Nephron (organoid): ENCODE results near the gene ZNF311.
"Not testable (repeated sequence)": the region's sequence is repeated elsewhere in the genome, so short reads cannot be mapped to it uniquely, and the experiment has no call there.

Source experiments
- H3K27ac Mint-ChIP-seq, 3 experiments: 2 replicates each; pipeline ENCODE4 v1.8.0; 2020; ENCODE audit warnings: mixed read lengths in 3 of 3, mild to moderate bottlenecking in 2 of 3, moderate library complexity in 1 of 3
- H3K27me3 Mint-ChIP-seq: 2 replicates; pipeline ENCODE4 v1.8.0; 2021; ENCODE audit warnings: low read depth, mild to moderate bottlenecking, moderate library complexity, mixed read lengths
- H3K36me3 Mint-ChIP-seq: 2 replicates; pipeline ENCODE4 v1.8.0; 2020; ENCODE audit warnings: low read depth, mixed read lengths
- H3K4me1 Mint-ChIP-seq: 2 replicates; pipeline ENCODE4 v1.8.0; 2020; ENCODE audit warnings: mixed read lengths
- H3K4me3 Mint-ChIP-seq, 3 experiments: 2 replicates each; pipeline ENCODE4 v1.8.0; 2020; ENCODE audit warnings: mild to moderate bottlenecking in 3 of 3, mixed read lengths in 3 of 3, moderate library complexity in 2 of 3
- H3K9me3 Mint-ChIP-seq: 2 replicates; pipeline ENCODE4 v1.8.0; 2020; ENCODE audit warnings: mixed read lengths
- TF ChIP-seq, protein P1 (sequence below), 3 experiments: fragments of 200-600 bp; sonication (generic); IDR thresholded peaks; one replicate each; pipeline ENCODE4 v1.5.0; 2021; ENCODE audit warnings: antibody characterized with exemption in 3 of 3; ENCODE audit not compliant: unreplicated experiment in 3 of 3

The ZNF311 gene

DNA sequence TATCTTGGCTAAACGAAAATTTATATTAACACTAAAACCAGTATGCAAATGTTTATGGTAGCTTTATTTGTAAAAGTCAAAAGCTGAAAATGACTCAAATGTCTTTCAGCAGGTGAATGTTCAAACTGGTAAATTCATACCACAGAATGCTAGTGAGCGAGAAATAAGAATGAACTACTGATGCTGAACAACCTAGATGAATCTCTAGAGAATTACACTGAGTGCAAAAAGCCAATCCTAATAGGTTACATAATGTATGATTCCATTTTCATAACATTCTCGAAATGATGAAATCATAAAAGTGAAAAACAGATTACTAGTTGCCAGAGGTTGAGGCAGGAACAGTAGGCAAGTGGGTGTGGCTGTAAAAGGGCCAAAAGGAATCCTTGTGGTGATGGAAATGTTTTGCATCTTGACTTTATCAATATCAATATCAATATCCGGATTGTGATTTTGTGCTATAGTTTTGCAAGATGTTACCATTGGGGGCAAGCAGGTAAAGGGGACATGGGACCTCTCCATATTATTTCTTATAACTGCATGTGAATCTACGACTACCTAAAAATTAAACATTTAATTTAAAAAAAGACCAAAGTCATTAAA, 26.1 kb downstream of the ZNF311 start:
- H3K27ac Mint-ChIP-seq = no peak overlapping the region
- peaks cover 14% of the 10 kb centered on the region for H3K4me1 Mint-ChIP-seq
- H3K9me3 Mint-ChIP-seq = no peaks in the 10 kb centered on the region
- peak overlapping the region; percentile 66 to 94 (median 84) for H3K4me3 Mint-ChIP-seq
- TF ChIP-seq, protein P1, sequence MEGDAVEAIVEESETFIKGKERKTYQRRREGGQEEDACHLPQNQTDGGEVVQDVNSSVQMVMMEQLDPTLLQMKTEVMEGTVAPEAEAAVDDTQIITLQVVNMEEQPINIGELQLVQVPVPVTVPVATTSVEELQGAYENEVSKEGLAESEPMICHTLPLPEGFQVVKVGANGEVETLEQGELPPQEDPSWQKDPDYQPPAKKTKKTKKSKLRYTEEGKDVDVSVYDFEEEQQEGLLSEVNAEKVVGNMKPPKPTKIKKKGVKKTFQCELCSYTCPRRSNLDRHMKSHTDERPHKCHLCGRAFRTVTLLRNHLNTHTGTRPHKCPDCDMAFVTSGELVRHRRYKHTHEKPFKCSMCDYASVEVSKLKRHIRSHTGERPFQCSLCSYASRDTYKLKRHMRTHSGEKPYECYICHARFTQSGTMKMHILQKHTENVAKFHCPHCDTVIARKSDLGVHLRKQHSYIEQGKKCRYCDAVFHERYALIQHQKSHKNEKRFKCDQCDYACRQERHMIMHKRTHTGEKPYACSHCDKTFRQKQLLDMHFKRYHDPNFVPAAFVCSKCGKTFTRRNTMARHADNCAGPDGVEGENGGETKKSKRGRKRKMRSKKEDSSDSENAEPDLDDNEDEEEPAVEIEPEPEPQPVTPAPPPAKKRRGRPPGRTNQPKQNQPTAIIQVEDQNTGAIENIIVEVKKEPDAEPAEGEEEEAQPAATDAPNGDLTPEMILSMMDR (IDR thresholded peaks at IDR 0.05; ENCODE audit: unreplicated experiment in 3 of 3) = no peak
- H3K27me3 Mint-ChIP-seq = peaks cover 23% of the 10 kb centered on the region
- no peaks in the 10 kb centered on the region for H3K36me3 Mint-ChIP-seq

DNA sequence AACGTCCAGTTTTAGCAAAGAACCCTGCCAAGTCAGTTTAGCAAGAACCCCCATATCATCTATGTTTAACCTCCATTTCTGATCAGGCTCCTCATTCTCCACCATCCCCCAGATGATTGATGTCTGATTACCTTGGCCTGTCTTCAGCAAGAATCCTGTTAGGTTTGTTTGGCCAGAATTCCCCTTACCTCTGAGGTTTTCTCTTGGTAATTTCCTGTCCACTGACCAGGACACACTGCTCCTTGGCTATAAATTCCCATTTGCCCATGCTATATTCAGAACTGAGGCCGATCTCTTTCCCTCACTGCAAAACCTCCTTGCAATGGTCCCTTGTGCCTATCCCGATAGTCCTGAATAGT, 27.0 kb downstream of the ZNF311 start:
- Mint-ChIP-seq H3K4me3 (peak overlapping the region; percentile 62 to 65 (median 62)), H3K27ac (no peak overlapping the region), H3K9me3 (no peaks in the 10 kb centered on the region), H3K27me3 (peaks cover 23% of the 10 kb centered on the region), H3K36me3 (no peaks in the 10 kb centered on the region), H3K4me1 (peaks cover 14% of the 10 kb centered on the region)
- TF ChIP-seq, protein P1 (IDR thresholded peaks at IDR 0.05; ENCODE audit: unreplicated experiment in 3 of 3) = no peak

DNA sequence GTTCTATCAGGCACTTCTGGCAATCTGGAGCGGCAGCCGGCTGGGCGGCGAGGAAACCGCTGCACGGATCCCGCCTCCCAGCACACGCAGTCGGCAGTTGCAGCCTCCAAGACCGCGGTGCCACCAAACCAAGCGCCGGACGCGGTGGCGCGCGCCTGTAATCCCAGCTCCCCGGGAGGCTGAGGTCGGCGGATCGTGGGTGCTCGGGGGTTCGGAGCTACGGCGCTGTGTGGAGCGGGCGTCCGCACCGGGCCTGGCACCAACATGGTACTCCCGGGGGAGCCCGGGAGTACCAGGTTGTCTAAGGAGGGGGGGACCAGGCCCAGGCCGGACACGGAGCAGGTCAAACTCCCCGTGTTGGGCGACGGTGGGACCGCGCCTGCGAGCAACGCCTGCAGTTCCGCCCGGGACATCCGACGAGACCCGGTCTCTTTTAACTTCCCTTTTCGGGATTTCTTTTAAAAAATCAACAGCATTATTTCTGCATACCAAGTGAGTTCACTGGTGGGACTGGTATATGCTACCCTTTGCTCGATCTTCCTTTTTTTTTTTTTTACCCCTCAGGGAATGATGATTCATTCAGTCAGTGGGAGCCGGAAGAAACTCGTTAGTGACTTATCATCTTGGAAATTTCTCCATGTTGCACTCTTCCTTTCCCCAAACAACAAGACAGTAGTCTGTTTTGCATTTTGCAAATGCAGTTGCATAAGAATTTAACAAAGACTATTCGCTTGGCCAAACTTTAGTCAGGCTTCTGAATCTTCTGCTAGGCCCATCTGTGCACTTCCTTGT, 27.6 kb downstream of the ZNF311 start:
- H3K4me1 Mint-ChIP-seq = peaks cover 10% of the 10 kb centered on the region
- H3K36me3 Mint-ChIP-seq = no peaks in the 10 kb centered on the region
- no peak overlapping the region for H3K27ac Mint-ChIP-seq
- H3K9me3 Mint-ChIP-seq = no peaks in the 10 kb centered on the region
- H3K27me3 Mint-ChIP-seq = peaks cover 23% of the 10 kb centered on the region
- peak overlapping the region; percentile 62 to 65 (median 64) for H3K4me3 Mint-ChIP-seq
- TF ChIP-seq, protein P1 (IDR thresholded peaks at IDR 0.05; ENCODE audit: unreplicated experiment in 3 of 3) = no peak

DNA sequence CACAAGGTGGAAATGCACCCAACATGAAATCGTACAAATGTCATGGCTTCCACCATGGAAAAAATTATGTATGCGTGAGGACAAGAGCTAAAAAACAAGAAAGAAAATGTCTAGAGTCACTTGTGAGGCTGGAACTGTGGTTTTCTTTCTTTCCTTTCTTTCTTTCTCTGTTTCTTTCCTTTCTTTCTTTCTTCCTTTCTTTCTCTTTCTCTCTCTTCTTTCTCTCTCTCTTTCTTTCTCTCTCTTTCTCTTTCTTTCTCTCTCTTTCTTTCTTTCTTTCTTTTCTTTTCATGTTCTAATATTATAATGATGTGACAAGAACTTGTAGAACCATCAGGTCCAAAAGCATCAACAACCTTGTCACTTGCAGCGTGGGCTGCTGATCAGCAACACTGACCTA, 28.4 kb downstream of the ZNF311 start:
- TF ChIP-seq, protein P1 (IDR thresholded peaks at IDR 0.05; ENCODE audit: unreplicated experiment in 3 of 3) = no peak
- Mint-ChIP-seq H3K4me1 (peaks cover 9% of the 10 kb centered on the region), H3K27me3 (peaks cover 18% of the 10 kb centered on the region), H3K9me3 (no peaks in the 10 kb centered on the region), H3K27ac (no peak overlapping the region), H3K36me3 (no peaks in the 10 kb centered on the region), H3K4me3 (no peak overlapping the region)

DNA sequence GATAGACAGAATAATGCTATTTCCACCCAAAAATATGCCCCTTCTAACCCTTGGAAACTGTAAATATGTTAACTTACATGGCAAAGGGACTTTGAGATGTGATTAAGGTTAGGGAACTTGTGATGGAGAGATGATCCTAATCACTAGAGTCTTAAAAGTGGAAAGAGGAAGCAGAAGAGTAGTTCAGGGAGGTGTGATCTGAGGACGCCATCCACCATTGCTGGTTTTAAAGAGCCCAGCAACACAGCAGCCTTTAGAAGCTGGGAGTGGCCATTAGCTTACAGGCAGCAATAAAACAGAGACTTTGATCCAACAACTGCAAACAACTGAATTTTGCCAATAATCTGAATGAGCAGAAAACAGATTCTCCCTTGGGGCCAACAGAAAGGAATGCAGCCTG, 30.6 kb downstream of the ZNF311 start:
- Mint-ChIP-seq H3K4me1 (no peaks in the 10 kb centered on the region), H3K36me3 (no peaks in the 10 kb centered on the region), H3K9me3 (peaks cover 6% of the 10 kb centered on the region), H3K27ac (no peak overlapping the region), H3K27me3 (peaks cover 18% of the 10 kb centered on the region), H3K4me3 (no peak overlapping the region)
- TF ChIP-seq, protein P1 (IDR thresholded peaks at IDR 0.05; ENCODE audit: unreplicated experiment in 3 of 3) = no peak

DNA sequence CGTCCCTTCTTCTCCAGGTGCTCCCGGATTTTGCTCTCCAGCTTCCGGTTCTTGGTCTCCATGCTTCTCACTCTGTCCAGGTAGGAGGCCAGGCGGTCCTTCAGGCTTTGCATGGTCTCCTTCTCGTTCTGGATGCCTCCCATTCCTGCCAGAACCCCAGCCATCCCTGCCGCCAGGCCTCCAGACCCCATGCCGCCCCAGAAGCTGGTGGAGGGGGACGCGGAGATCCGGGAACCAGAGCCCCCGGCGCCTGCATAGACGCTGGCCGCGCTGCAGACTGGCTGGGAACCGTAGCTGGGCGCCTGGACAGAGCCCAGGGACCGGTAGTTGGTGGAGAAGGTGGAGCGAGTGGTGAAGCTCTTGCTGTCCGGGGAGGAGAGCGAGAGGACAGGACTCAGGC, 35.1 kb downstream of the ZNF311 start:
- H3K9me3 Mint-ChIP-seq = peaks cover 38% of the 10 kb centered on the region
- not testable (repeated sequence) for H3K36me3 Mint-ChIP-seq, H3K4me3 Mint-ChIP-seq, H3K4me1 Mint-ChIP-seq, H3K27me3 Mint-ChIP-seq, H3K27ac Mint-ChIP-seq
